IMR-90 (cell line): ENCODE data around the gene ASB5. TPM values are rescaled to one million over a fixed set of nuclear protein-coding genes. Genes with fewer than 3 reads are reported as not detected.

ENCODE experiments used
- ATAC-seq: fragments of 200-7000 bp; cut with Tn5 transposase; 2 replicates; pipeline ENCODE4 v1.9.1; 2020; ENCODE audit warnings: low read depth, mild to moderate bottlenecking, moderate library complexity
- BruUV-seq: library from RNA; stranded (reverse); fragments of 400-500 nt; replicated peaks from 2 replicates; lab custom pipeline; 2021; lab: Mats Ljungman, UMichigan
- CTCF ChIA-PET: fragments of 300-600 bp; formaldehyde crosslinking; extraction: SDS; loops from one replicate; lab custom pipeline; 2021; ENCODE audit warnings: antibody characterized with exemption; lab: Yijun Ruan, JAX
- POLR2A ChIA-PET: fragments of 300-600 bp; sonication (Branson Sonifier 250); formaldehyde crosslinking; loops from one replicate; lab custom pipeline; 2022; ENCODE audit warnings: antibody characterized with exemption; ENCODE audit not compliant: unreplicated experiment; lab: Charles Lee
- DNase-seq: peaks from one replicate; pipeline ENCODE4 v3.0.0; 2013
- H2AFZ ChIP-seq: replicated peaks from 2 replicates; pipeline ENCODE3; 2013; ENCODE audit warnings: low read length, mild to moderate bottlenecking; ENCODE audit not compliant: poor library complexity
- H2AK5ac ChIP-seq: 2 replicates; pipeline ENCODE4 v1.6.1; 2013; ENCODE audit warnings: low read depth, low read length, inconsistent platforms
- H2AK9ac ChIP-seq: replicated peaks from 2 replicates; pipeline ENCODE3; 2013; ENCODE audit warnings: mild to moderate bottlenecking, low read depth, low read length, moderate library complexity; ENCODE audit not compliant: poor library complexity
- H2BK120ac ChIP-seq: 2 replicates; pipeline ENCODE4 v1.6.1; 2013; ENCODE audit warnings: low read depth, low read length, inconsistent platforms
- H2BK15ac ChIP-seq: 3 replicates; pipeline ENCODE4 v1.6.1; 2013; ENCODE audit warnings: low read depth, low read length, inconsistent platforms
- H2BK20ac ChIP-seq: 2 replicates; pipeline ENCODE4 v1.6.1; 2013; ENCODE audit warnings: low read depth, mild to moderate bottlenecking, inconsistent platforms, low read length, moderate library complexity
- H2BK5ac ChIP-seq: 2 replicates; pipeline ENCODE4 v1.6.1; 2013; ENCODE audit warnings: mild to moderate bottlenecking, low read depth, low read length, inconsistent platforms; ENCODE audit not compliant: poor library complexity, severe bottlenecking
- H3K14ac ChIP-seq: replicated peaks from 2 replicates; pipeline ENCODE4 v1.6.1; 2013; ENCODE audit warnings: low read depth, low read length, inconsistent platforms
- H3K18ac ChIP-seq: 2 replicates; pipeline ENCODE4 v1.6.1; 2013; ENCODE audit warnings: low read depth, low read length, control low read depth
- H3K23ac ChIP-seq: 2 replicates; pipeline ENCODE4 v1.6.1; 2013; ENCODE audit warnings: low read depth, low read length, inconsistent platforms
- H3K27ac ChIP-seq: 2 replicates; pipeline ENCODE4 v1.5.1; 2013; ENCODE audit warnings: mild to moderate bottlenecking, control low read depth, low read length; ENCODE audit not compliant: insufficient read depth
- H3K27me3 ChIP-seq: 2 replicates; pipeline ENCODE4 v1.6.1; 2013; ENCODE audit warnings: low read length; ENCODE audit not compliant: control insufficient read depth, insufficient read depth
- H3K36me3 ChIP-seq: 2 replicates; pipeline ENCODE4 v1.6.1; 2013; ENCODE audit warnings: low read length, mixed read lengths; ENCODE audit not compliant: control insufficient read depth, insufficient read depth
- H3K4ac ChIP-seq: 2 replicates; pipeline ENCODE4 v1.6.1; 2013; ENCODE audit warnings: low read depth, low read length, inconsistent platforms
- H3K4me1 ChIP-seq: 2 replicates; pipeline ENCODE4 v1.6.1; 2013; ENCODE audit warnings: low read length, mixed read lengths; ENCODE audit not compliant: control insufficient read depth, insufficient read depth
- H3K4me2 ChIP-seq: 2 replicates; pipeline ENCODE4 v1.6.1; 2013; ENCODE audit warnings: low read depth, mild to moderate bottlenecking, control low read depth, low read length, moderate library complexity
- H3K4me3 ChIP-seq: 2 replicates; pipeline ENCODE4 v1.5.1; 2013; ENCODE audit warnings: low read depth, mild to moderate bottlenecking, control low read depth, low read length, moderate library complexity; ENCODE audit not compliant: insufficient read depth
- H3K56ac ChIP-seq: 2 replicates; pipeline ENCODE4 v1.6.1; 2013; ENCODE audit warnings: low read length, inconsistent platforms; ENCODE audit not compliant: insufficient read depth; ENCODE audit errors: extremely low read depth
- H3K79me1 ChIP-seq, 2 experiments: 2 replicates each; pipeline ENCODE4 v1.6.1; 2013; ENCODE audit warnings: low read length in 2 of 2, inconsistent platforms in 1 of 2, low read depth in 1 of 2
- H3K9ac ChIP-seq: 2 replicates; pipeline ENCODE4 v1.6.1; 2013; ENCODE audit warnings: low read depth, low read length, control low read depth
- H3K9me1 ChIP-seq: 2 replicates; pipeline ENCODE4 v1.6.1; 2013; ENCODE audit warnings: low read length, inconsistent platforms; ENCODE audit not compliant: insufficient read depth
- H3K9me3 ChIP-seq: 2 replicates; pipeline ENCODE4 v1.6.1; 2013; ENCODE audit warnings: low read length; ENCODE audit not compliant: control insufficient read depth, insufficient read depth
- H4K20me1 ChIP-seq: 2 replicates; pipeline ENCODE4 v1.6.1; 2013; ENCODE audit warnings: low read length, inconsistent platforms; ENCODE audit not compliant: insufficient read depth
- H4K5ac ChIP-seq: 2 replicates; pipeline ENCODE4 v1.6.1; 2013; ENCODE audit warnings: mild to moderate bottlenecking, low read depth, low read length, control low read depth
- H4K8ac ChIP-seq, 2 experiments: 2 replicates each; pipeline ENCODE4 v1.6.1; 2013; ENCODE audit warnings: low read depth in 2 of 2, low read length in 2 of 2, control low read depth in 1 of 2, inconsistent platforms in 1 of 2
- H4K91ac ChIP-seq: 2 replicates; pipeline ENCODE4 v1.6.1; 2013; ENCODE audit warnings: low read depth, low read length, inconsistent platforms; ENCODE audit not compliant: insufficient read depth
- BHLHE40 ChIP-seq: fragments of 150-350 bp; IDR thresholded peaks from 2 replicates; pipeline ENCODE4 v1.6.1; 2016; ENCODE audit warnings: mild to moderate bottlenecking, low read depth, low read length
- CEBPB ChIP-seq: IDR thresholded peaks from 2 replicates; pipeline ENCODE4 v1.6.1; 2012; ENCODE audit warnings: low read depth, low read length, improper control_type of control experiment
- CHD1 ChIP-seq: IDR thresholded peaks from 2 replicates; pipeline ENCODE4 v1.6.1; 2012; ENCODE audit warnings: low read depth, low read length, improper control_type of control experiment
- ELK1 ChIP-seq: fragments of 150-350 bp; IDR thresholded peaks from 2 replicates; pipeline ENCODE4 v1.6.1; 2016; ENCODE audit warnings: low read depth, mild to moderate bottlenecking, low read length, moderate library complexity, borderline replicate concordance
- FOS ChIP-seq: fragments of 150-350 bp; IDR thresholded peaks from 2 replicates; pipeline ENCODE4 v1.6.1; 2016; ENCODE audit warnings: low read depth, low read length
- MAFK ChIP-seq: IDR thresholded peaks from 2 replicates; pipeline ENCODE4 v1.6.1; 2012; ENCODE audit warnings: low read depth, low read length, improper control_type of control experiment
- MAZ ChIP-seq: IDR thresholded peaks from 2 replicates; pipeline ENCODE4 v1.6.1; 2012; ENCODE audit warnings: low read depth, mild to moderate bottlenecking, low read length, improper control_type of control experiment, moderate library complexity, borderline replicate concordance
- MXI1 ChIP-seq: IDR thresholded peaks from 2 replicates; pipeline ENCODE4 v1.6.1; 2012; ENCODE audit warnings: low read depth, mild to moderate bottlenecking, low read length, moderate library complexity, borderline replicate concordance
- NFE2L2 ChIP-seq: fragments of 150-350 bp; IDR thresholded peaks from 2 replicates; pipeline ENCODE4 v1.6.1; 2016; ENCODE audit warnings: low read depth, mild to moderate bottlenecking, low read length
- POLR2A ChIP-seq: IDR thresholded peaks from 2 replicates; pipeline ENCODE4 v1.6.1; 2012; ENCODE audit warnings: mild to moderate bottlenecking, low read depth, low read length
- RAD21 ChIP-seq: IDR thresholded peaks from 2 replicates; pipeline ENCODE4 v1.6.1; 2012; ENCODE audit warnings: low read length, improper control_type of control experiment
- RCOR1 ChIP-seq: IDR thresholded peaks from 2 replicates; pipeline ENCODE4 v1.6.1; 2012; ENCODE audit warnings: mild to moderate bottlenecking, low read length, improper control_type of control experiment; ENCODE audit not compliant: insufficient replicate concordance
- RFX5 ChIP-seq: IDR thresholded peaks from 2 replicates; pipeline ENCODE4 v1.8.0; 2012; ENCODE audit warnings: low read depth, mild to moderate bottlenecking, low read length, moderate library complexity
- SMC3 ChIP-seq: fragments of 150-350 bp; IDR thresholded peaks from 2 replicates; pipeline ENCODE4 v1.6.1; 2016; ENCODE audit warnings: low read depth, mild to moderate bottlenecking, antibody characterized with exemption, low read length, moderate library complexity
- USF2 ChIP-seq: fragments of 150-350 bp; IDR thresholded peaks from 2 replicates; pipeline ENCODE4 v1.6.1; 2017; ENCODE audit warnings: mild to moderate bottlenecking, antibody characterized with exemption, low read length, low read depth
- WGBS, 2 experiments: methylation state at CpG; one replicate each; pipeline versions ENCODE4 v1.1.5 to v1.1.7; 2013; ENCODE audit warnings: missing lambda C conversion rate in 2 of 2; ENCODE audit not compliant: insufficient read length in 1 of 2; ENCODE audit errors: extremely low coverage in 2 of 2; 5-methylcytosine and 5-hydroxymethylcytosine counted together
- dilution Hi-C: fragments of 300-500 bp; cut with HindIII; formaldehyde crosslinking; loops from one replicate; pipeline ENCODE4 v1.14.3; 2018; ENCODE audit warnings: low sequenced_read_pairs; ENCODE audit not compliant: unreplicated experiment
- in situ Hi-C: fragments of 300-500 bp; cut with MboI; formaldehyde crosslinking; loops from 3 replicates; pipeline ENCODE4 v1.14.3; 2019; ENCODE audit warnings: low sequenced_read_pairs, inconsistent platforms, mixed read lengths
- intact Hi-C: fragments of 100-400 bp; cut with micrococcal nuclease; formaldehyde crosslinking; loops from 2 replicates; pipeline ENCODE4 v1.10.0; 2022
- polyA plus RNA-seq, 3 experiments: library from polyadenylated mRNA; depleted of rRNA; stranded (reverse); fragments of >200 nt; gene quantifications; 2 replicates each; pipeline ENCODE4 v1.2.3, GENCODE V29; 2012; ENCODE audit warnings: low replicate concordance in 1 of 3
- total RNA-seq: library from RNA; depleted of rRNA; stranded (reverse); fragments of >200 nt; gene quantifications from 2 replicates; pipeline ENCODE4 v1.2.3, GENCODE V29; 2012
- TF ChIP-seq, protein P1 (sequence below): conservative IDR thresholded peaks from 2 replicates; pipeline ENCODE4 v1.5.1; 2012; ENCODE audit warnings: mild to moderate bottlenecking, low read depth, low read length, improper control_type of control experiment

Gene ASB5
- total and polyA plus RNA-seq, 2 of the 4 experiments (the other 2 are of a cell fraction) = 0.18 to 0.21 TPM

- no peaks in the 10 kb centered on the region for H3K9me1 ChIP-seq
- ChIA-PET CTCF (no interaction called here), POLR2A (no interaction called here)
- no peaks in the 10 kb centered on the region for H3K79me1 ChIP-seq
- no peak overlapping the region for H4K91ac ChIP-seq
- no peak overlapping the region for H2BK20ac ChIP-seq
- H3K27me3 ChIP-seq = no peaks in the 10 kb centered on the region
- peak overlapping the region; percentile 15 for H2AFZ ChIP-seq
- no peak overlapping the region for H3K27ac ChIP-seq
- no peak overlapping the region for H3K23ac ChIP-seq
- H4K8ac ChIP-seq = no peak overlapping the region
- no peak overlapping the region for H3K18ac ChIP-seq
- no peak overlapping the region for H3K4me3 ChIP-seq
- H4K5ac ChIP-seq = no peak overlapping the region
- no peaks in the 10 kb centered on the region for H3K36me3 ChIP-seq
- H3K4me2 ChIP-seq = no peak overlapping the region
- 90% methylated on average over 2 of the region's 8 CpGs; no CpG with 5 or more reads in 1 of the 2 experiments for WGBS, 2 experiments
- H3K4me1 ChIP-seq = peaks cover 11% of the 10 kb centered on the region; the same call in 1 of the 2 replicates
- intact Hi-C loops = no loop called here
- H3K56ac ChIP-seq = no peak overlapping the region
- H3K4ac ChIP-seq = no peak overlapping the region
- dilution Hi-C loops = no loop called here
- H2BK5ac ChIP-seq = no peak overlapping the region
- H4K20me1 ChIP-seq = no peaks in the 10 kb centered on the region
- in situ Hi-C loops = no loop called here
- 0 out of 2 replicates have a peak overlapping the region, but pooled peaks have one; percentile 39 for H2AK5ac ChIP-seq
- no peak overlapping the region for H2AK9ac ChIP-seq
- DNase-seq (no peak), ATAC-seq (no peak)
- BruUV-seq = no TSS peak
- TF ChIP-seq RFX5 (no peak), ELK1 (no peak), RCOR1 (no peak), CHD1 (no peak), USF2 (no peak), SMC3 (no peak), RAD21 (no peak), BHLHE40 (no peak), POLR2A (no peak), FOS (no peak), CEBPB (no peak), MXI1 (no peak), MAZ (no peak), MAFK (no peak), NFE2L2 (no peak)
- TF ChIP-seq, protein P1, sequence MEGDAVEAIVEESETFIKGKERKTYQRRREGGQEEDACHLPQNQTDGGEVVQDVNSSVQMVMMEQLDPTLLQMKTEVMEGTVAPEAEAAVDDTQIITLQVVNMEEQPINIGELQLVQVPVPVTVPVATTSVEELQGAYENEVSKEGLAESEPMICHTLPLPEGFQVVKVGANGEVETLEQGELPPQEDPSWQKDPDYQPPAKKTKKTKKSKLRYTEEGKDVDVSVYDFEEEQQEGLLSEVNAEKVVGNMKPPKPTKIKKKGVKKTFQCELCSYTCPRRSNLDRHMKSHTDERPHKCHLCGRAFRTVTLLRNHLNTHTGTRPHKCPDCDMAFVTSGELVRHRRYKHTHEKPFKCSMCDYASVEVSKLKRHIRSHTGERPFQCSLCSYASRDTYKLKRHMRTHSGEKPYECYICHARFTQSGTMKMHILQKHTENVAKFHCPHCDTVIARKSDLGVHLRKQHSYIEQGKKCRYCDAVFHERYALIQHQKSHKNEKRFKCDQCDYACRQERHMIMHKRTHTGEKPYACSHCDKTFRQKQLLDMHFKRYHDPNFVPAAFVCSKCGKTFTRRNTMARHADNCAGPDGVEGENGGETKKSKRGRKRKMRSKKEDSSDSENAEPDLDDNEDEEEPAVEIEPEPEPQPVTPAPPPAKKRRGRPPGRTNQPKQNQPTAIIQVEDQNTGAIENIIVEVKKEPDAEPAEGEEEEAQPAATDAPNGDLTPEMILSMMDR = no peak
- H2BK120ac ChIP-seq = no peak overlapping the region
- no peak overlapping the region for H3K9ac ChIP-seq
- no peak overlapping the region for H3K14ac ChIP-seq
- 0 out of 3 replicates have a peak overlapping the region, but pooled peaks have one; percentile 21 for H2BK15ac ChIP-seq
- no peaks in the 10 kb centered on the region for H3K9me3 ChIP-seq
Observed at GRCh38 chr4:176241703-176242102, 27.3 kb downstream of the ASB5 start.
